DMS53 (cell line): Measurements from ENCODE around the gene RNF169.
"Not testable (repeated sequence)": the region's sequence is repeated elsewhere in the genome, so short reads cannot be mapped to it uniquely, and the experiment has no call there.

ENCODE experiments used
- DNase-seq: peaks from one replicate; lab custom pipeline; 2025; lab: John Stamatoyannopoulos, UW

RNF169 gene

DNA sequence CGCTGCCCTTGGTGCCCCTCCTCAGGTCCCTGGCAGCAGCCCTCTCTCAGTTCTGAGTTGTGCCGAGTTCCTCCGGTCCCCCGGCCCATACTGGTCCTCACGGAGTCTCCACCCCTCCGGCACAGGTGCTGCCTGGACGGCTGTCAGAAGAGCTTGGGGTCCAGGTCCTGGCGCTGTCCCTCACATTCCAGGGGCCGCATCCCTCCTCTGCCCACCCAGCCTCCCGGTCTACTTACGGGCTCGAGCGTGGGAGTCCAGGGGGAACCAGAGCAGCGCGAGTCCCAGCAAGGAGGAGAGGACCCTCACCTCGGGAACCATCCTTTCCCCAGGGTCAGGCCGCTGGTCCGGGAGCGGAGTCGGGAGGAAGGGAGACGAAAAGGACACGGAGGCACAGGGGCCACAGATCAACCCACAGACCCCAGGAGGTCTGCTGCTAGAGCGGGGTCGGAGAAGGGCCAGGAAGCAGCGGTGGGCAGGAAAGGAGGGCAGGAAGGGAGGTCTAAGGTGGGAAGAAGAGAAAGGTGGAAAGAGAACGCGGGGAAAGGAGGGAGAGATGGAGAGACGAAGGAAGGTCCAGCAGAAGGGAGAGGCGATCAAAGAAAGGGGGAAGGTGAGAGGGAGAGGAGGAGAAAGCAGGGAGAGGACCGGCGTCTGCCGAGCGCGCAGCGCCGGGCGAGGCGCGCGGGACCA, 17.9 kb upstream of the RNF169 start:
- peak; percentile 54 for DNase-seq

DNA sequence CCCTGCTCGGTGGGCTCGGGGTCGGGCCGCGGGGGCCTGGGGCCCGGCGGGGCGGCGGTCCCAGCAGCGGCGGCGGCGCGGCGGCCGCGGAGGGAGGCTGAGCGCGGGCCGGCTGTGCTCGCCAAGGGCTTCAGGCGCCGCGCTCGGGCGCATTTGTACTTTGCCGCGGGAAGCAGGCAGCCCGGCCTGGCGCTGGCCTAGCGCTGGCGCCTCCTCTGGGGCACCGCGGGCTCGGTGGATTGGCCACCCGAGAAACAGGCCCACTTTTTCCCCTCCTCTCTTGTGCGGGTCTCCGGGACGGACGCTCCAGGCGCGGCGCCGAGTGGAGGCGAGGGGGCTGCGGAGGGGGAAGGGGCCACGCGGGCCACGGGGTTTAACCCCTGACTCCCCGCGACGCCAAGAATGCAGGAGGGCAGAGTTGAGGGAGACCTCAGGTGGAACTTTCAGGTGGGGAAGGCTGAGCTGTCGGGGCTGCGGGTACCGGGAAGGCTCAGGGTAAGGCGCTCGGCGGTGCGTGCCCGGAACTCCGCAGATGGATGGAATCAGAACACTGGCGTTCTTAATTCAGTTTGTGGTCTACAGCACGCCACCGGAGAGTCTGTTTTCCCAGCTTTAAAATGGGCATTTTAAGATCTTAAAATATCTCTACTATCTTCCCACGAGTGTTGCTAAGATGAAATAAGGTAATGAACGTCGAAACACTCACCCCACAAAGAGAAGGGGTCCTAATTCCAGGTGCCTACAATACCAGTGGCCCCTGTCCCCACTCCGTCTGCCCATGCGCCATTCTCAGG, 17.2 kb upstream of the RNF169 start, which contains the start of gene CHRDL2:
CHRDL2 (minus strand) TSS at position 126 of the 794 bp plus-strand sequence. CDS start 538 bp downstream, outside the sequence.
- DNase-seq = peak; percentile 87

DNA sequence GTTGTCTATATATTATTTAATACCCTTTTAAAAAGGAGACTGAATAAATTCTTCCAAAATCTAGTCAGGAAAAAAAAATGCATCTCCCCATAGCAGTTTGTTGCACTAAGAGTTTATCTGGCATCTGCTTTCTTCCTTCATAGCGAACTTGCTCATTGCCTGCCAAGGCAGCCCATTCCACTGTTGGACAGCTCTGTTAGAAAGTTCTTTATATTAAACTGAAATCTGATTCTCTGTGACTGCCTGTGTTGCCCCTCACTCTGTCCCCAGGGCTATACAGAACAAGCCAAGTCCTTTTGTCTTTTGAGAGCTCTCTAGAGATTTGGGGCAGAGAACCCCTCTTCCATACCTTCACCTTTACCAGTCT, 14.1 kb upstream of the RNF169 start:
- DNase-seq = peak; percentile 54

DNA sequence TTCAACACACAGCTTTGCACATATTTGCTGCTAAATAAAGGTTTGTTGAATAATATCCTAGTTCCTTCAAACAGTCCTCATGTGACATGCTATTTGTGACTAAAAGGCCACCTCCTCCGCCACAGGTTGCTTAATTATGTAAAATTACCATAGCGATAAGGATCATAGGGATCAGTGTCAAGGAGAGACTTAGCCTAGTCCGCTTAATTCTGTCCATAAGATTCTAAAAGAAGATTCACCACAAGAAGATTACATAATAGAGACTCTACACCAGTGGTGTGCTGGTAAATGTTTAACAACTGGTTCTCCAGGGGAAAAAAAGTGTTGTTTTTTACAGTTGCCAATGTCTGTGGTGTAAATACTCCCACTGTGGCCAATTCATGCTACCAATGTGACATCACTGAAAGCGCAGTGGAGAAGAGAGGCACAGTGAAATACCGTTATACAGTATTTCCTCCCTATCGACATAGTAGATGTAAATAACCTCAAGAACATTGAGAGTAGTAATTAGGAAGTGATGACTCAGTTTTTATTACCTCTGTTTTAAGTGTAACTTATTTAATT, 13.2 kb upstream of the RNF169 start:
- DNase-seq = peak; percentile 79

DNA sequence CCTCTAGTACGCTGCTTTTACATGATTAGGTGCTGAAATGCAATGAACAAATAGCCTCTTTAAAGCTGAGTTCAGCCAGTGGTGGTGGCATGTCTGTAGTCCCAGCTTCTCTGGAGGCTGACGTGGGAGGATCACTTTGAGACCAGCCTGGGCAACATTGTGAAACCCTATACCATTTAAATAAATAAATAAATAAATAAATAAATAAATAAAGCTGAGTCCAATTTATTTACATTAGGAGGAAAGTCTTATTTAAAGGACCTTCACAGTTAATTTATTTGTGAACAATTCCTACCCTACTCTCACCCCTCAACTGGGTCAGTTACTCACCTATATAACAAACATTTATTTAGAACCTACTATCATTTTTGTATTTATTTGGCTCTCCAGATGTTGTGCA, 12.6 kb upstream of the RNF169 start:
- DNase-seq = no peak

DNA sequence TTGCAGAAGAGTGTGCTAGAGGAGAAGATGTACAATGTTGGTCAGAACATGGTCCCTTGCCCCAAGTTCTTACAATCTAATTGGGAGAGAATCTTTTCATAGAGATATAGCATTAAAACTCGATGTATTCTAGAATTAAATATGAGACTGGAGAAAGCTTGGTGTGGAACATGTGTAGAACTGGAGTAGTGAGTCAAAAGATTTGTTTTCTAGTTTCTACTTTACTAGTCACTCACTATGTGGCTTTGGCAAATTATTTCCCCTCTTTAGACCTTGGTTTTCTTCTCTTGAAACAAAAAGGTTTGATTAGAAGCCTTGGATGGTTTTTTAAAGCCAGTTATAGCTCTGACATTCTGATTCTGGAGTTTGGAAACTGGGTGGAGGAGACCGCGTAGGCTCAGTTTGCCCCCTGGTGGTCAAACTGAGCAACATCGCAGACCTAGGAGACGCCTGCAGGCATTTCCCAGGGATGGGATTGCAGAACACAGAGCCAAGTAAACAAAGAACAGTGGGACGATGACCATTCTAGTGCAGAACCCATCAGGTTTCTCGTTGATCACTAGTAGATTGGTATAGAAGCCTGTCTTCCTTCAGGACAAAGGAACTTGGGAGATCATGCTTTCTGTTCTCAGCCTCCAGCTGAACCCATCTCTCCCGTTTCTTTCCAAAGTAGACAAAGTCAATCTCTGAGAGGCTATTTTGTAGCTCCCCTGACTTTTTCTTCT, 8.9 kb upstream of the RNF169 start:
- peak; percentile 95 for DNase-seq

DNA sequence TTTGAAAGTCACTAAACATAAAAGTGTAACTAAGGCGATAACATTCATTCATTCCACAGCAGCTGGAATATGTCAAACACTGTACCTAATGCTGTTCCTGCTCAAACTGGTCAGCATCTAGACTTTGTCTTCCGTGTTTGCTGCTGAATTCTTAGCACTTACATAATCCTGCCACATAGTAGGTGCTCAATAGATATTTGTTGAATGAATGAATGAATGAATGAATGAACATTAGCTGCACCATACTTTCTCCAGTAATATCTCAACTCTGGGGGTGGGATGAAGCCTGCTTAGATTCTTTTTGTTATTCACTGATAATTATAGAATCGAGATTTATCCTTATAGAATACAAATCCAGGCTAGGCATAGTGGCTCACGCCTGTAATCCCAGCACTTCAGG, 6.6 kb upstream of the RNF169 start:
- DNase-seq = no peak

DNA sequence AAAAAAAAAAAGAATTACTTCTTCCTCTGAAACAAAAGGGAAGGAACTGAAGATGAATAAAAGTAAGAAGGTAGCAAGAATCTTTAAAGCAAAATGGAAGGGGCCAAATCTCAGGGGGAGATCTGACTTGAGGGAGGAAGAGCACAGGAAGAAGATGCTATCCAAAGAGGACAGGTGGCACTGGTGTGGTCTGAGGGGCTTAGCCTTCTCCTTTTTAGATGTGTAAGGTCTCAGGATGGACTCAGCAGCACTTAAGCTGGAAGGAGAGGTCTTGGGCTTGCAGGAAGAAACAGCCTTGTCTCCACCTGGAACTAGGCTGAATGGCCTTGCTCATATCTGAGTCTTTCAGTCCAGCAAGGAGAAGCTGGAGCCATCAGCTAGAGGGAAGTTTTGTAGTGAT, 5.0 kb upstream of the RNF169 start:
- no peak for DNase-seq

DNA sequence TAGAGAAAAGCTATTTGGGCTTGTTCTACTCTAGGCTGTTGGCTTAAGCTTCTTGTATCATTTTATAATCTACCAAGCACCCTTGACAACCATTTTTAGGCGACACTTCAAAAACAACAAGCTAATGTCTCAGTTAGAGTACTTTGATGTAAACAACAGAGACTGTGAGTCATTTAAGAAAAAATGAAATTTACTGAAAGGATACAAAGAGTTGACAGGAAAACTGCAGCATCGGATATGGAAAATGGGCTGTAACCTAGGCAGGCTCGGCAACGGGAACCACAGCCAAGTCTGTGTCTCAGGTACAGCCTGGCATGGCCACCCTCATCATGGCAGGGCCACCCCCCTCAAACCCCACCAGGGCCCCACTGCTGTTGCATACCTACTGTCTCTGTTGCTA, 4.4 kb upstream of the RNF169 start:
- DNase-seq = peak; percentile 46

DNA sequence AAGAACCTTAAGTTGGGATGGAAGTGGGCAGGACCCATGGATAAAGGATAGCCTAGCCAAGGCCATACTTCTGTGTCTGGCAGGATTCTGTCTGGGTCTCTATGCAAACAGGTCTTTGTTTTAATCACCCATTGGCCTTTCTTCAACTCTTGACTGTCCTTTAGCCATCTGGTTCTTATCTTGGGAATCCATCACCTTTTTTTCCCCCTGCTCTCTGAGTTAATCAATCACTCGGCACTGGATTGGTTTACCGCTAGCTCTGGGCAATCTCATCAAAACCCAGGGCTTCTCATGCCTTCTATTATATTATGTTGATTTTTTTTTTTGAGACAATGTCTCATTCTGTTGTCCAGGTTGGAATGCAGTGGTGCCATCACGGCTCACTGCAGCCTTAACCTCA, 1.8 kb upstream of the RNF169 start:
- DNase-seq = no peak

DNA sequence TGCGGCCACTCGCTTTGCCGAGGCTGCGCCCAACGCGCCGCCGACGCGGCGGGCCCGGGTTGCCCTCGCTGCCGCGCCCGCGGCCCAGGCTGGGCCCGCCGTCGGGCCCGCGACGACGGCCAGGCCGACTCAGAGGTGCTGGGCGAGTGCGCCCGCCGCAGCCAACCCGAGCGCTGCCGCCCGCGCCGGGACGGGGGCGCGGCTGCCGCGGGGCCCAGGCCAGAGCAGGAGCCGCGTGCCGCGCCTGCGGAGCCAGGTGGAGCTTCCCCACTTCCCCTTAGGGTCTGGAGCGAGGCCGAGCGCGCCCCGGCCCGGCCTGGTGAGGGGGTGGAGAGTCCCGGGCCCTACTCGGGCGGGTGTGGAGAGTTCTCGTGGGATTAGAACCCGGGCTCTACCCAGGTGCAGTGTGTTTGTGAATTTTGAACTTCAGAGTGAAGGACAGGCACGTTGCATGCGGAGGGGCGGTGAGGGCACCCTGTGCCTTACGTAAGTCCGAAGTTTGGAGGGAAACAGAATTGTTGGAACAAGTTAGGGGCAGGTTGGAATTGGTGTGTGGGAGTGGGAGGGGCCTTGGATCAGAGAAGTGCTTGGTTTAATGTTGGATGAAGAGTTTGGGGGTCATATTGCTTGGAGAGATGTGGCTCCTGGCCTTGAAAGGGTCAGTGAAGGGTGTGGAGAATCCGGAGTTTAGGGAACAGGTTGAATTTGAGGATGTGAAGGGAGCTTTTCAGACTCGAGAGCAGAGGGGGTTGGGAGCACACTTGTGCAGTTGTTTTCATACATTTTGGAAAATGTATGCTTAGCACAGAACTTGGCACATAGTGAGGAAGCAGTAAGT, 697 bp downstream of the RNF169 start:
- DNase-seq = peak; percentile 88

DNA sequence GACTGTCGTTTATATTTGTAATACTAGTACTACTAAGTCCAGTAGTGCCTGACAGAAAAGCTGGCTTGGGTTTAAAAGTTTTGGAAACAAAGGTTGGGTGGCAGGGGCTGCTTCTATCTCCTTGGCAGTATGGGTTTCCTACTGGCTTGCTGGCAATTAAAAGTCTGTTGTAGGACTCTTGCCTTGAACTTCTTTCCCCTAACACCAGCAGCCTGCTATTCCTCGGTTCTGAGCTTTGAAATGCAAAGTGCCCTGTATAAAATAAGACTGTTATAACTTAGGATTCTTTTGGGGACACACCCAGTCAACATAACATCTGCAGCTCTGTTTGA, 1.3 kb downstream of the RNF169 start:
- DNase-seq = peak; percentile 54

DNA sequence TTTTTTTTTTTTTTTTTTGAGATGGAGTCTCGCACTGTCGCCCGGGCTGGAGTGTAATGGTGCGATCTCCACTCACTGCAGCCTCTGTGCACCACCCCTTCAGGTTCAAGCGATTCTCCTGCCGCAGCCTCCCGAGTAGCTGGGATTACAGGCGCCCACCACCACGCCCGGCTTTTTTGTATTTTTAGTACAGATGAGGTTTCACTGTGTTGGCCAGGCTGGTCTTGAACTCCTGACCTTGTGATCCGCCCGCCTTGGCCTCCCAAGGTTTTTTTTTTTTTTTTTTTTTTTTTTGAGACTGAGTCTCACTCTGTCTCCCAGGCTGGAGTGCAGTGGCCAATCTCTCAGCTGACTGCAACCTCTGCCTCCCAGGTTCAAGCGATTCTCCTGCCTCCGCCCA, 1.9 kb downstream of the RNF169 start:
- not testable (repeated sequence) for DNase-seq

DNA sequence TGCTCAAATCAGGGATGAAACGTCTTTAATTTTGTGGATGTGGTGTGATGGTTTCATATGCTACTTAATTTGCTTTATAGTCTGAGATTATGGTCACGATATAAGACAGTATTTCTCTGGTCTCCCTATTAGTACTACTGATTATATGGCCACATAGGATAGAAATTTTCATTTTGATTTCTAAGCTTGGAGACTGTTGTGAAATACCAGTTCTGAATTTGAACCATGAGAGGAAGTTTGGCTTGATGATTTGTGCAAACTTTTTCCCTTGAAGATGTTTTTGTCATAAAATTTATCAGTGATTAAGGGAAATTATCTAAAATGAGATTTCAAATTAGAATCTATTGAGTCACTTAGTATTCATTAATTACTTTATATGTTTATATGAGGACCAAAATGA, 2.7 kb downstream of the RNF169 start:
- DNase-seq = no peak

DNA sequence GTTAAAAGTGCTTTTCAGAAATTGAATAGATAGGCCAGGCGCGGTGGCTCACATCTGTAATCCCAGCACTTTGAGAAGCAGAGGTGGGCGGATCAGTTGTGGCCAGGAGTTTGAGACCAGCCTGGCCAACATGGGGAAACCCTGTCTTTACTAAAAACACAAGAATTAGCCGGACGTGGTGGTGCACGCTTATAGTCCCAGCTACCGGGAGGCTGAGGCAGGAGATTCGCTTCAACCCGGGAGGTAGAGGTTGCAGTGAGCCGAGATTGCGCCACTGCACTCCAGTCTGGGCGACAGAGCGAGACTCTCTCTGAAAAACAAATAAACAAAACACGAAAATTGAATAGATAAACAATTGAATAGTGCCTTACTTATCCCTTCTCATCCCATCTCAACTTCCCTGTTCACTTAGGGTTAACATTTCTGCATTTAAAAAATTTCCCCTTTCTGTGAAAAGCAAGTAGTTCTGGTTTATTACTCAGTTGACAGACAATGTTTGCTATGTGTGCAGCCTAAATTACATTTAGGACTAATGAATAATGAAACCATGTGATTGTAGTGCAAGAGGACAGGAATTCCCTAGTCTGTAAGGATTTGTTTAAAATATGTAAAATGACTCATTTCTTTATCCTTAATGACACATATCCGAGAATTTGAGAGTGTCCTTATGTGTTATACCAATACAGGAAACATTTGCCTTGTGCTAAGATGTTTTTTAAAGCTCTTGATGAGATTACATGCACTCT, 6.0 kb downstream of the RNF169 start:
- DNase-seq = peak; percentile 78

DNA sequence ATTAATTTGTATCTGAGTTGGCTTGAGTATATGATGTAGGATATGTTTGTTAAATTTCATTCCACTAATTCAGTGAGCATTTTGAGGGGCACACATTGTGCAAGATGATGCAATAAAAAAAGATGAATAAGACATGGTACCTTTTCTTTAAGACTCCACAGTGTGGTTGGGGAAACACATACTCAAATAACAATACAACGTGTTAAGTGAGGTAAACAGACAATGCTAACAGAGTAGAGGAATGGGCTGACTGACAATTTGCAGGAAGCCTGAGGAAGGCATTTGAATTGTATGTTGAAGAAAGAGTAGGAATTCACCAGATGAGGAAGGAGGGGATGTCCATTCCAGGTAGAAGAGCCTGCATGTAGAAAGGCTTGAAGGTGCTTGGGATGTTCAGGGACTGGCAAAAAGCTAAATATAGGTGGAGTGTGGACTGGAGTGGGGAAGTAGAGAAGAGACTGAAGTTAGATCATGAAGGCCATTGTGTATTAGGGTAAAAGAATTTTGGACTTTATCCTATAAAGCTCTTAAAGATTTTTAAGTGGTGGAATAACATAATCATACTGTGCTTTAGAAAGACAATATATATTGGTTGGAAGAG, 6.8 kb downstream of the RNF169 start:
- DNase-seq = no peak

DNA sequence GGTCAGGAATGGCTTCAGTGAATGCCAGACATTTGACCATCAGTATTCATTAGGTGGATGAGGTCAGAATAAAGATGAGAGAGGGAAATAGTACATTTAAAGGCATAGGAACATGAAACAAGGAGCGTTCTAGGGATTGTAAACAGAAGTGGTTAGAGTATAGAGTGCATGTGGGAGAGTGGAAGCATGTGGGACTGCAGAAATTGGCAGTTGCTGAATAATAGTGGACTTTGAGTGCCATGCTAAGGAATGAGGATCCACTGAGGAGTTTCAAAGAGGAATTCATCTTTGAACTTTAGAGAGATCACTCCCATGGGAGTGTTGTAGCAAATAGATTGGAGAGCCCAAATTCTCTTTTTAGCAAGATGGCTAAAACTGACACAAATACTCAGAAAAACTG, 7.9 kb downstream of the RNF169 start:
- no peak for DNase-seq

DNA sequence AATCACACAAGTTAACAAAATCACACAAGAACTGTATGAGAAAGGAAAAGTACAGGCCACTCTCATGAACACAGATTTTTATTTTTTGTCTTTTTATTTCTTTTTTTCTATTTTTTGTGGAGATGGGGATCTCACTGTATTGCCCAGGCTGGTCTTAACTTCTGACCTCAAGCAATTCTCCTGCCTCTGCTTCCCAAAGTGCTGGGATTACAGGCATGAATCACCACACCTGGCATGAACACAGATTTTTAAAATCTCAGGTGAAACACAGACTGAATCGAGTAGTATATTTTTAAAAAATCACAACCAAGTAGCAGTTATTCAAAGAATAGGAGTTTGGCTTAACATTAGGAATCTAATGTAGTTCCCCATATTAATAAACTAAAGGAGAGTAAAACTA, 18.3 kb downstream of the RNF169 start:
- no peak for DNase-seq

DNA sequence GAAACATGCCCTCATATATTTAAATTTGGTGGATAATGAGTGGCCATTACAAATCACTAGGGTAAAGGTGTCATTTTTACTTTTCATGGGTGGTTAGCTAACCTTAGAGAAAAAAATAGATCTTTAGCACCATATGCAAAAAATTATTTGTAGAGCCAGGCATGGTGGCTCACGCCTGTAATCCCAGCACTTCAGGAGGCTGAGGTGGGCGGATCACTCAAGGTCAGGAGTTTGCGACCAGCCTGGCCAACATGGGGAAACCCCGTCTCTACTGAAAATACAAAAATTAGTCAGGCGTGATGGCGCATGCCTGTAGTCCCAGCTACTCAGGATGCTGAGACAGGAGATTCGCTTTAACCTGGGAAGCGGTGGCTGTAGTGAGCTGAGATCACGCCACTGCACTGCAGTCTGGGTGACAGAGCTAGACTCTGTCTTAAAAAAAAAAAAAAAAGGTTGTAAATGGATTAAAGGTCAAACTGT, 19.6 kb downstream of the RNF169 start:
- not testable (repeated sequence) for DNase-seq

DNA sequence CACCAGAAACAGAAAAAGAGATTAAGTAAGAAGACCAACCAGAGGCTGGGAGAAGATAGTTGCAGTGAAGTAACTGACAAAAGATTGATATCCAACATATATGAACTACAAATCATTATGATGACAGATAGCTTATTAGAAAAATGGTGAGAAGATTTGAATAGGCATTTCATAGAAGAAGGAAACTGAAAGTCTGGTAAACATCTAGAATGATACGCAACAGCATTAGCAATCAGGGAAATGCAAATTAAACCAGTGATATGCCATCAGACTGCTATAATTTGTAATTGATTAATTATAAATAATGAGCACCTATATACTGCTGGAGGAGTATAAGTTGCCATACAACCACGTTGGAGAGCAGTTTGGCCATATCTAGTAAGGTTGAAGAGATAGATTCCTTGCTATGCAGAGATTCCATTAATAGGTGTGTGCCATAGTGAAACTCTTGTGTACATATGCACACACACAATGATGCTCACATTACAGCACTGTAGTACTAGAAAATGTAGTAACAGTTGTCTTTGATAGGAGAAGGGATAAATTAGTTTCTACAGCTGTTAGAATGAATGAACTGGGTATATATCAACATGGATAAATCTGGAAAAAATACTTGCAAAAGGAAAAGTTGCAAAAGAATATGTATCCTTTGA, 20.5 kb downstream of the RNF169 start:
- DNase-seq = no peak
